Smooth muscle cell (in vitro differentiated cells): ENCODE data around the gene RAI1. TPM values are rescaled to one million over a fixed set of nuclear protein-coding genes. Genes with fewer than 3 reads are reported as not detected.

Source experiments
- DNase-seq: peaks from one replicate; lab custom pipeline; 2025; ENCODE audit not compliant: unreplicated experiment; lab: John Stamatoyannopoulos, UW
- H2AFZ ChIP-seq: fragments of 200-600 bp; sonication (generic); 2 replicates; pipeline ENCODE4 v1.6.0; 2016; ENCODE audit warnings: antibody characterized with exemption, low read depth, mild to moderate bottlenecking
- H3F3A ChIP-seq: fragments of 200-600 bp; sonication (generic); 2 replicates; pipeline ENCODE4 v1.6.0; 2017; ENCODE audit warnings: antibody characterized with exemption, low read depth
- H3K27ac ChIP-seq: fragments of 200-600 bp; sonication (generic); 2 replicates; pipeline ENCODE4 v1.5.1; 2016; ENCODE audit warnings: low read depth, mild to moderate bottlenecking
- H3K27me3 ChIP-seq: fragments of 200-600 bp; sonication (generic); 2 replicates; pipeline ENCODE4 v1.6.1; 2016; ENCODE audit warnings: low read depth, mild to moderate bottlenecking
- H3K36me3 ChIP-seq: fragments of 200-600 bp; sonication (generic); 2 replicates; pipeline ENCODE4 v1.5.1; 2016; ENCODE audit warnings: low read depth
- H3K4me1 ChIP-seq: fragments of 200-600 bp; sonication (generic); 2 replicates; pipeline ENCODE4 v1.5.1; 2016; ENCODE audit warnings: low read depth
- H3K4me2 ChIP-seq: fragments of 200-600 bp; sonication (generic); 2 replicates; pipeline ENCODE4 v1.6.0; 2016; ENCODE audit warnings: mild to moderate bottlenecking
- H3K4me3 ChIP-seq: fragments of 200-600 bp; sonication (generic); 2 replicates; pipeline ENCODE4 v1.5.1; 2016; ENCODE audit warnings: mild to moderate bottlenecking
- H3K79me2 ChIP-seq: fragments of 200-600 bp; sonication (generic); 2 replicates; pipeline ENCODE4 v1.6.0; 2016; ENCODE audit warnings: low read depth, mild to moderate bottlenecking
- H3K9ac ChIP-seq: fragments of 200-600 bp; sonication (generic); 2 replicates; pipeline ENCODE4 v1.6.0; 2016; ENCODE audit warnings: low read depth
- H3K9me3 ChIP-seq: fragments of 200-600 bp; sonication (generic); replicated peaks from 2 replicates; pipeline ENCODE4 v1.5.1; 2016; ENCODE audit warnings: low read depth
- H4K20me1 ChIP-seq: fragments of 200-600 bp; sonication (generic); 2 replicates; pipeline ENCODE4 v1.6.0; 2016; ENCODE audit warnings: low read depth
- CTCF ChIP-seq: fragments of 200-600 bp; sonication (generic); IDR thresholded peaks from 2 replicates; pipeline ENCODE4 v1.5.1; 2017; ENCODE audit warnings: borderline replicate concordance, mild to moderate bottlenecking, antibody characterized with exemption; ENCODE audit not compliant: insufficient read depth, poor library complexity, severe bottlenecking
- WGBS: methylation state at CpG from one replicate; pipeline ENCODE4 v1.1.7; 2016; ENCODE audit warnings: low lambda C conversion rate; 5-methylcytosine and 5-hydroxymethylcytosine counted together
- polyA plus RNA-seq: library from polyadenylated mRNA; unstranded; fragments of >200 nt; fragmentation: Nextera tagmentation; extraction: Ambion mirVana; gene quantifications from 2 replicates; pipeline ENCODE4 v1.2.1, GENCODE V29; 2016
- total RNA-seq: library from RNA; depleted of rRNA; stranded (reverse); fragments of >200 nt; gene quantifications from 2 replicates; pipeline ENCODE4 v1.2.3, GENCODE V29; 2014

RAI1 gene
- total and polyA plus RNA-seq, 2 experiments from 2014 or later, result 11.1 to 17.6 TPM

GRCh38 chr17:17830269-17830567 is 149.0 kb downstream of the RAI1 start:
- Histone ChIP-seq H4K20me1 (peaks cover 92% of the 10 kb centered on the region), H3K27ac (no peak overlapping the region), H3K27me3 (no peaks in the 10 kb centered on the region), H3K4me1 (peaks cover 18% of the 10 kb centered on the region), H3K9ac (no peak overlapping the region), H2AFZ (no peak overlapping the region), H3K79me2 (peaks cover 90% of the 10 kb centered on the region), H3F3A (no peaks in the 10 kb centered on the region), H3K36me3 (no peaks in the 10 kb centered on the region), H3K4me2 (no peak overlapping the region), H3K4me3 (no peak overlapping the region), H3K9me3 (no peaks in the 10 kb centered on the region)
- TF ChIP-seq CTCF, result no peak
- WGBS, result 94% methylated on average over 2 of the region's 2 CpGs
- DNase-seq, result no peak

DNA sequence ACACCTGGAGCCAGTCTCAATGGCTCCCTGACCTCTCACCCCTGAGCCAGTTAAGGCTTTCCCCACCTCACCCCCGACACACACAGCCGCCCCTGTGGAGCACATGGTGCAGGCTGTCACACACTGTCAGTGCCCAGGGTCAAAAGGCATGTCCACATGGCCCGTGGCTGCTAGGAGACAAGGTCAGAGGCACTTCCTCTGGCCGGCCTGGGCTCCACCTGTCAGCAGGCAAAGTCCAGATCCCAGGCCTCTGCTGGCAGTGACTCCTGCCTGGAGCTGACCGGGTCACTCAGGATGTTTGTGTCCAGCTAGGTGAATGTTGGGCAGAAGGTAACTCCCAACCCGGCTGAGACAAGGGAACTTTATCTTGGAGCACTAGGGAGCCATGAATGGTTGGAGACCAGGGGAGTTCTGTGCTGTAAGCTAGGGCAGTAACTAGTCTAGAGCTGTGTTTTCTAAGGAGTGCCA is 149.5 kb downstream of the RAI1 start:
- no peak overlapping the region for H2AFZ ChIP-seq
- no peak overlapping the region for H3K9ac ChIP-seq
- H3K27ac ChIP-seq, result no peak overlapping the region
- no peaks in the 10 kb centered on the region for H3K9me3 ChIP-seq
- H3K4me2 ChIP-seq, result no peak overlapping the region
- H3K27me3 ChIP-seq, result no peaks in the 10 kb centered on the region
- 89% methylated on average over 6 of the region's 6 CpGs for WGBS
- no peaks in the 10 kb centered on the region for H3F3A ChIP-seq
- no peak overlapping the region for H3K4me3 ChIP-seq
- TF ChIP-seq CTCF, result no peak
- DNase-seq, result no peak
- peaks cover 18% of the 10 kb centered on the region for H3K4me1 ChIP-seq
- no peaks in the 10 kb centered on the region for H3K36me3 ChIP-seq
- peaks cover 98% of the 10 kb centered on the region for H4K20me1 ChIP-seq
- H3K79me2 ChIP-seq, result peaks cover 90% of the 10 kb centered on the region

DNA sequence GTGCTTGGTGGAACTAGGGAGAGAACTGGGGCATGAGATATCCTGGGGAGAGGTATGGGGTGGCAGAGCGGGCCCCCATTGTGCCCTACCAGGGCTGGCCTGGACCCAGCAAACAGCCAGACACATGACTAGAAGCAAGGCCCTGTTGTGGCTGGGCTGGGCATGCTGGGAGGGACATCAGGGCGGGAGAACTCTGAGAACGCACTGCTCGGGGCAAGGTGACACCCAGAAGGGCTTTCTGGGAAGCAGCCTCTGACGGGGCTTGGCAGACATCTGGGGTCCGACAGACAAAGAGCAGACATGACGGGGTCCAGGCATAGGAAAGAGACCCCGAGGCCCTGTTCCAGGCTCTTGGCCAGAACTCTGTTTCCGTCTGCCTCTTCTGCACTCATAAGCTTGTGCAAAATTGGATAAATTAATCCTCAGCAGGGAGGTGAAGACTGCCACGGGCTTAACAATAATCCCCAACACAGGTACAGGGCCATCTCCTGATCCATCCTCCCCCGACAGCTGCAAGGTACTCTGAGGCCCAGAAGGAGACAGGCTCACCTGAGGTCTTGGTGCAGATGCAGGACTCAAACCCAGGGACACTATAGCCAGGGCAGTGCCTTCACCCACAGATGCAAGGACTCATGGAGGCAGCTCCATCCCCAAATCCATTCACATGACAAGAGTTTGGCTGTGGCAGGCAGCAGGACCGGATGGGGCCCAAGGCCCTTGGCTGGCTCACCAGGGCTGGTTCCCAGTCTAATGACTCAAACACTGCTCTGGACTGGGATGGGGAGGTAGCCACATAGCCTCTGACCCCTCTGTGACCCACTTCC is 150.2 kb downstream of the RAI1 start:
- WGBS, result 81% methylated on average over 12 of the region's 12 CpGs
- H3K4me3 ChIP-seq, result no peak overlapping the region
- H4K20me1 ChIP-seq, result peaks cover 93% of the 10 kb centered on the region
- no peak overlapping the region for H3K9ac ChIP-seq
- TF ChIP-seq CTCF, result no peak
- no peaks in the 10 kb centered on the region for H3F3A ChIP-seq
- H3K27ac ChIP-seq, result no peak overlapping the region
- no peaks in the 10 kb centered on the region for H3K9me3 ChIP-seq
- peaks cover 91% of the 10 kb centered on the region for H3K79me2 ChIP-seq
- H2AFZ ChIP-seq, result no peak overlapping the region
- no peak overlapping the region for H3K4me2 ChIP-seq
- DNase-seq, result no peak
- no peaks in the 10 kb centered on the region for H3K27me3 ChIP-seq
- H3K36me3 ChIP-seq, result no peaks in the 10 kb centered on the region
- peaks cover 19% of the 10 kb centered on the region for H3K4me1 ChIP-seq

- DNase-seq, result no peak
- H3K79me2 ChIP-seq, result peaks cover 86% of the 10 kb centered on the region
- no peak overlapping the region for H3K9ac ChIP-seq
- no peaks in the 10 kb centered on the region for H3K27me3 ChIP-seq
- H4K20me1 ChIP-seq, result peaks cover 87% of the 10 kb centered on the region
- no peak overlapping the region for H3K4me2 ChIP-seq
- no peak overlapping the region for H2AFZ ChIP-seq
- no peaks in the 10 kb centered on the region for H3K9me3 ChIP-seq
- peaks cover under 1% of the 10 kb centered on the region for H3F3A ChIP-seq
- WGBS, result 87% methylated on average over 2 of the region's 2 CpGs
- no peaks in the 10 kb centered on the region for H3K36me3 ChIP-seq
- no peak for TF ChIP-seq CTCF
- no peak overlapping the region for H3K4me3 ChIP-seq
- no peak overlapping the region for H3K27ac ChIP-seq
- peaks cover 20% of the 10 kb centered on the region for H3K4me1 ChIP-seq
These were observed 150.7 kb downstream of the RAI1 start for GRCh38 chr17:17832032-17832363.
